Hepatocyte (in vitro differentiated cells): ENCODE results near the gene PSMG4. TPM values are rescaled to one million over a fixed set of nuclear protein-coding genes. Genes with fewer than 3 reads are reported as not detected.

Experiments used
- DNase-seq: peaks from one replicate; pipeline ENCODE4 v3.0.0-alpha.2; 2016; ENCODE audit warnings: low spot score
- H2AFZ ChIP-seq: fragments of 200-600 bp; sonication (generic); 2 replicates; pipeline ENCODE4 v1.6.0; 2016; ENCODE audit warnings: antibody characterized with exemption, mild to moderate bottlenecking
- H3K27ac ChIP-seq: fragments of 200-600 bp; sonication (generic); 2 replicates; pipeline ENCODE4 v1.5.1; 2016; ENCODE audit warnings: mild to moderate bottlenecking
- H3K27me3 ChIP-seq: fragments of 200-600 bp; sonication (generic); 2 replicates; pipeline ENCODE4 v1.6.1; 2016
- H3K36me3 ChIP-seq: fragments of 200-600 bp; sonication (generic); replicated peaks from 2 replicates; pipeline ENCODE4 v1.5.1; 2016; ENCODE audit warnings: low read depth; ENCODE audit not compliant: insufficient read depth
- H3K4me1 ChIP-seq: fragments of 200-600 bp; sonication (generic); 2 replicates; pipeline ENCODE4 v1.5.1; 2016; ENCODE audit warnings: mild to moderate bottlenecking, moderate library complexity; ENCODE audit not compliant: insufficient read depth
- H3K4me2 ChIP-seq: fragments of 200-600 bp; sonication (generic); 2 replicates; pipeline ENCODE4 v1.6.0; 2016
- H3K4me3 ChIP-seq: fragments of 200-600 bp; sonication (generic); 2 replicates; pipeline ENCODE4 v1.5.1; 2016; ENCODE audit warnings: mild to moderate bottlenecking
- H3K79me2 ChIP-seq: fragments of 200-600 bp; sonication (generic); 2 replicates; pipeline ENCODE4 v1.6.0; 2017; ENCODE audit warnings: mild to moderate bottlenecking
- H3K9me2 ChIP-seq: fragments of 200-600 bp; sonication (generic); replicated peaks from 2 replicates; pipeline ENCODE4 v1.6.0; 2017; ENCODE audit warnings: mild to moderate bottlenecking; ENCODE audit not compliant: insufficient read depth
- H3K9me3 ChIP-seq: fragments of 200-600 bp; sonication (generic); 2 replicates; pipeline ENCODE4 v1.5.1; 2016; ENCODE audit warnings: low read depth, mild to moderate bottlenecking
- H4K20me1 ChIP-seq: fragments of 200-600 bp; sonication (generic); 2 replicates; pipeline ENCODE4 v1.6.0; 2016; ENCODE audit warnings: mild to moderate bottlenecking; ENCODE audit not compliant: insufficient read depth, poor library complexity, severe bottlenecking
- CTCF ChIP-seq: fragments of 200-600 bp; sonication (generic); IDR thresholded peaks from 2 replicates; pipeline ENCODE4 v1.5.1; 2016; ENCODE audit warnings: antibody characterized with exemption, mild to moderate bottlenecking; ENCODE audit not compliant: poor library complexity
- EZH2 ChIP-seq: fragments of 200-600 bp; sonication (generic); IDR thresholded peaks from 2 replicates; pipeline ENCODE4 v1.6.1; 2016; ENCODE audit warnings: antibody characterized with exemption, mild to moderate bottlenecking, borderline replicate concordance
- EZH2phosphoT487 ChIP-seq: fragments of 200-600 bp; sonication (generic); IDR thresholded peaks from one replicate; pipeline ENCODE4 v1.6.1; 2018; ENCODE audit warnings: antibody characterized with exemption, mild to moderate bottlenecking, low read depth, moderate library complexity; ENCODE audit not compliant: unreplicated experiment, severe bottlenecking
- WGBS: methylation state at CpG from one replicate; pipeline ENCODE4 v1.1.6; 2016; ENCODE audit warnings: low lambda C conversion rate; ENCODE audit errors: missing lambda C conversion rate; 5-methylcytosine and 5-hydroxymethylcytosine counted together
- polyA plus RNA-seq: library from polyadenylated mRNA; unstranded; fragments of >200 nt; fragmentation: Nextera tagmentation; extraction: Ambion mirVana; gene quantifications from 2 replicates; pipeline ENCODE4 v1.2.1, GENCODE V29; 2016
- total RNA-seq: library from RNA; depleted of rRNA; stranded (reverse); fragments of >200 nt; gene quantifications from 2 replicates; pipeline ENCODE4 v1.2.3, GENCODE V29; 2014

Gene PSMG4
- total and polyA plus RNA-seq, 2 experiments from 2014 or later: 15.5 to 26.4 TPM

GRCh38 chr6:3249821-3250220 lies 8.9 kb upstream of the PSMG4 start:
- Histone ChIP-seq H2AFZ (no peak overlapping the region), H3K9me2 (no peaks in the 10 kb centered on the region), H3K36me3 (no peaks in the 10 kb centered on the region), H3K27me3 (no peaks in the 10 kb centered on the region), H3K27ac (no peak overlapping the region), H3K4me2 (no peak overlapping the region), H3K9me3 (no peaks in the 10 kb centered on the region), H3K4me1 (peaks cover 14% of the 10 kb centered on the region), H3K79me2 (no peaks in the 10 kb centered on the region), H3K4me3 (no peak overlapping the region), H4K20me1 (no peaks in the 10 kb centered on the region)
- WGBS: 92% methylated on average over 3 of the region's 3 CpGs
- TF ChIP-seq EZH2 (no peak), EZH2phosphoT487 (no peak), CTCF (no peak)
- DNase-seq: no peak

DNA sequence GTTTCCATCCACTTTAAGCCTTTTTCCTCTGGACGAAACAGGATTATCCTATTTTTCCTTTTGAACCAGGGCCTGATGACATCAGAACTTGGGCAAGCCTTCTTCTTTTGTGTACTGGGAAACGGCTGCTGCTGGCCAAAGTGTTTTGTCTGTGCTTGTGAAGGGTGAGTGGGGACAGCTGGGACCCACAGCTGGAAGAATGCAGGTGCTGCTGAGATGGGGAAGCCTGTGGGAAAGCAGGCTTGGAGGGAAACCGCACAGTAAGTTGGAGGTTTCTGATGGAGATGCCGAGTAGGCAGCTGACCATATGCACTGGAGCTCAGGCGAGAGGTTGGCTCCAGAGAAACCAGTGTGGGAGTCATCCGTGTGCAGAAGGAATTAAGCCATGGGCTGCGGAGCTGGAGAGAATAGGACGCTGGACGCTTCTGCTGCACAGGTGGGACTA lies 8.5 kb upstream of the PSMG4 start:
- no peaks in the 10 kb centered on the region for H3K79me2 ChIP-seq
- H3K9me3 ChIP-seq: no peaks in the 10 kb centered on the region
- peaks cover 14% of the 10 kb centered on the region for H3K4me1 ChIP-seq
- H3K4me3 ChIP-seq: no peak overlapping the region
- H3K27me3 ChIP-seq: no peaks in the 10 kb centered on the region
- H3K36me3 ChIP-seq: no peaks in the 10 kb centered on the region
- H3K4me2 ChIP-seq: no peak overlapping the region
- H4K20me1 ChIP-seq: no peaks in the 10 kb centered on the region
- 86% methylated on average over 9 of the region's 9 CpGs for WGBS
- TF ChIP-seq EZH2 (no peak), EZH2phosphoT487 (no peak), CTCF (no peak)
- no peak overlapping the region for H2AFZ ChIP-seq
- H3K9me2 ChIP-seq: no peaks in the 10 kb centered on the region
- no peak for DNase-seq
- H3K27ac ChIP-seq: no peak overlapping the region

GRCh38 chr6:3251462-3252314 lies 7.1 kb upstream of the PSMG4 start:
- no peaks in the 10 kb centered on the region for H4K20me1 ChIP-seq
- H3K27ac ChIP-seq: no peak overlapping the region
- WGBS: 30% methylated on average over 20 of the region's 20 CpGs

More at GRCh38 chr6:3251462-3252314, 7.1 kb upstream of the PSMG4 start:
- TF ChIP-seq EZH2phosphoT487 (no peak), CTCF (peak; percentile 92), EZH2 (no peak)
- H3K4me1 ChIP-seq: peaks cover 14% of the 10 kb centered on the region
- peak overlapping the region; percentile 63 for H3K4me2 ChIP-seq
- no peak overlapping the region for H3K4me3 ChIP-seq
- no peaks in the 10 kb centered on the region for H3K36me3 ChIP-seq
- peak overlapping the region; percentile 58 for H2AFZ ChIP-seq
- no peaks in the 10 kb centered on the region for H3K9me2 ChIP-seq
- no peaks in the 10 kb centered on the region for H3K9me3 ChIP-seq
- H3K79me2 ChIP-seq: no peaks in the 10 kb centered on the region
- no peaks in the 10 kb centered on the region for H3K27me3 ChIP-seq
- DNase-seq: peak; percentile 90
